ENCODE data around the gene P3H2.

DNA sequence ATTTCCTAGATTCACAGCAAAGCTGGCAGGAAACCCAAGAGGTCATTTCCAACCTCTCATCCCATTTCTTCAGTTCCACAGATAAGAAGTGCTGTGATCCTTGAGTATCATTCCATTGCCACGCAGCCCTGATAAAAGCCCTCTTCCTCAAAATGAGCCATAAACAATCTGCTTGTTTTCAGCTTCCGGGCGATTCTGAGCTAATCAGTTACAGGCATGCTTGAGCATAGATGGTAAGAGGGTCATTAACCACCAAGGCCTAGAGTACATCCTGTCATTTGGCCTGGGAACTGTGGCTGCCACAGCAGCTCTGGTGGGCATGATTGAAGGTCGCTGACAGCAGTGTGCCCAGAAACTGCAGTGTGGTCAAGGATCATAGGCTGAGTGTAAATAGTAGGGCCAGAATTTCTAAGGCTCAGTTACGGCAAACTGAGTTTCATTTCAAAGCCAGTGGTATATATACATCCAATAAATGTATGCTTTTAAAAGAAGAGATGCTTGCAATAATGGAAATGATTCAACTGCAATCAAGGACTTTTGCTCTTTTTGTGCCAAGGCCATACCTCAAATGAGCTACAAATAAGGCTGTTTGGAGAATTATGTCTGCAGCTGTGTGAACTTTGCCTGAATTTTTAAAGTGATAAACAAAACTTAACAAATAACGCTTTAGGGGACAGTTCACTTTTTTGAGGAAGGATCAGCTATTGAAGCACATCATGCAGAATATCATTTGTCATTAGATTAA is 47.3 kb downstream of the P3H2 start:
- TF ChIP-seq, protein P1, sequence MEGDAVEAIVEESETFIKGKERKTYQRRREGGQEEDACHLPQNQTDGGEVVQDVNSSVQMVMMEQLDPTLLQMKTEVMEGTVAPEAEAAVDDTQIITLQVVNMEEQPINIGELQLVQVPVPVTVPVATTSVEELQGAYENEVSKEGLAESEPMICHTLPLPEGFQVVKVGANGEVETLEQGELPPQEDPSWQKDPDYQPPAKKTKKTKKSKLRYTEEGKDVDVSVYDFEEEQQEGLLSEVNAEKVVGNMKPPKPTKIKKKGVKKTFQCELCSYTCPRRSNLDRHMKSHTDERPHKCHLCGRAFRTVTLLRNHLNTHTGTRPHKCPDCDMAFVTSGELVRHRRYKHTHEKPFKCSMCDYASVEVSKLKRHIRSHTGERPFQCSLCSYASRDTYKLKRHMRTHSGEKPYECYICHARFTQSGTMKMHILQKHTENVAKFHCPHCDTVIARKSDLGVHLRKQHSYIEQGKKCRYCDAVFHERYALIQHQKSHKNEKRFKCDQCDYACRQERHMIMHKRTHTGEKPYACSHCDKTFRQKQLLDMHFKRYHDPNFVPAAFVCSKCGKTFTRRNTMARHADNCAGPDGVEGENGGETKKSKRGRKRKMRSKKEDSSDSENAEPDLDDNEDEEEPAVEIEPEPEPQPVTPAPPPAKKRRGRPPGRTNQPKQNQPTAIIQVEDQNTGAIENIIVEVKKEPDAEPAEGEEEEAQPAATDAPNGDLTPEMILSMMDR (conservative IDR thresholded peaks at IDR 0.05), result no peak
- TF ChIP-seq EZH2 (IDR thresholded peaks at IDR 0.05; ENCODE audit: low read depth), result no peak
